LHCN-M2 (cell line): Measurements from ENCODE around the gene KCNA10. TPM values are rescaled to one million over a fixed set of nuclear protein-coding genes. Genes with fewer than 3 reads are reported as not detected.

Source experiments
- DNase-seq: peaks from one replicate; pipeline ENCODE4 v3.0.0-alpha.2; 2012; ENCODE audit warnings: low read depth
- total RNA-seq: library from RNA; depleted of rRNA; stranded (reverse); fragments of >200 nt; gene quantifications from 2 replicates; pipeline ENCODE4 v1.2.3, GENCODE V29; 2014; rRNA removed

Gene KCNA10
- total RNA-seq, 1 experiment from 2014 or later, result not detected

GRCh38 chr1:110478886-110479285 lies 40.1 kb downstream of the KCNA10 start:
- no peak for DNase-seq

GRCh38 chr1:110477967-110478640 lies 40.9 kb downstream of the KCNA10 start:
- DNase-seq, result no peak

- no peak for DNase-seq
These were observed 41.5 kb downstream of the KCNA10 start for GRCh38 chr1:110477445-110477957.

GRCh38 chr1:110477041-110477440 lies 41.9 kb downstream of the KCNA10 start:
- peak; percentile 56 for DNase-seq

GRCh38 chr1:110476028-110476765 lies 42.8 kb downstream of the KCNA10 start:
- no peak for DNase-seq

GRCh38 chr1:110475362-110476027 lies 43.5 kb downstream of the KCNA10 start:
- DNase-seq, result no peak

- DNase-seq, result no peak
These were observed 44.5 kb downstream of the KCNA10 start for GRCh38 chr1:110474444-110474843.

- no peak for DNase-seq
These were observed 46.4 kb downstream of the KCNA10 start for GRCh38 chr1:110472546-110472945.

- DNase-seq, result no peak
These were observed 47.8 kb downstream of the KCNA10 start for GRCh38 chr1:110471131-110471530.

Other genes starting within 250 kb of the KCNA10 start
- gene RBM15, start 179.8 kb downstream of the KCNA10 start, total RNA-seq, result 30.3 and 33.3 TPM in 2 replicates
- gene SLC16A4, start 128.1 kb downstream of the KCNA10 start, total RNA-seq, result 8.0 and 8.1 TPM in 2 replicates
- gene LAMTOR5, start 111.5 kb downstream of the KCNA10 start, total RNA-seq, result 101 and 116 TPM in 2 replicates
- gene PROK1, start 68.0 kb downstream of the KCNA10 start, total RNA-seq, result not detected in 2 replicates
- gene KCNA2, start 87.2 kb upstream of the KCNA10 start, total RNA-seq, result not detected in 2 replicates
- gene KCNA3, start 155.8 kb upstream of the KCNA10 start, total RNA-seq, result not detected in 2 replicates